ENCODE results near the gene IFNA7. TPM values are rescaled to one million over a fixed set of nuclear protein-coding genes. Genes with fewer than 3 reads are reported as not detected.
"Not testable (repeated sequence)": the region's sequence is repeated elsewhere in the genome, so short reads cannot be mapped to it uniquely, and the experiment has no call there.

Gene IFNA7
- total and polyA plus RNA-seq, 5 donors from 2014 or later, result not detected

GRCh38 chr9:21210311-21210710, 8.3 kb upstream of the IFNA7 start:
- peaks cover 0 to 4% (median 2%) of the 10 kb centered on the region in 4 donors for H3K4me1 Mint-ChIP-seq
- H3K27me3 Mint-ChIP-seq, result peaks cover 25% of the 10 kb centered on the region
- DNase-seq (no peak), ATAC-seq (ENCODE audit: low read depth in 2 of 2) (no peak)
- no peaks in the 10 kb centered on the region for H3K4me1 ChIP-seq (ENCODE audit: control insufficient read depth, insufficient read depth, low read length, poor library complexity, severe bottlenecking)
- H3K4me3 Mint-ChIP-seq, result no peak overlapping the region
- H3K36me3 Mint-ChIP-seq, result no peaks in the 10 kb centered on the region
- H3K27ac Mint-ChIP-seq, result no peak overlapping the region
- no peaks in the 10 kb centered on the region for H3K36me3 ChIP-seq (ENCODE audit: control insufficient read depth, insufficient read depth, low read length)
- no peaks in the 10 kb centered on the region for H3K27me3 ChIP-seq (ENCODE audit: control insufficient read depth, insufficient read depth, low read length)
- no peak overlapping the region for H3K27ac ChIP-seq (ENCODE audit: insufficient read depth, low read length, poor library complexity, severe bottlenecking)
- H3K4me3 ChIP-seq (ENCODE audit: low read depth, low read length), result no peak overlapping the region
- no peaks in the 10 kb centered on the region for H3K9me3 ChIP-seq (ENCODE audit: control insufficient read depth in 2 of 2, low read length in 2 of 2)
- H3K9me3 Mint-ChIP-seq, result no peaks in the 10 kb centered on the region

DNA sequence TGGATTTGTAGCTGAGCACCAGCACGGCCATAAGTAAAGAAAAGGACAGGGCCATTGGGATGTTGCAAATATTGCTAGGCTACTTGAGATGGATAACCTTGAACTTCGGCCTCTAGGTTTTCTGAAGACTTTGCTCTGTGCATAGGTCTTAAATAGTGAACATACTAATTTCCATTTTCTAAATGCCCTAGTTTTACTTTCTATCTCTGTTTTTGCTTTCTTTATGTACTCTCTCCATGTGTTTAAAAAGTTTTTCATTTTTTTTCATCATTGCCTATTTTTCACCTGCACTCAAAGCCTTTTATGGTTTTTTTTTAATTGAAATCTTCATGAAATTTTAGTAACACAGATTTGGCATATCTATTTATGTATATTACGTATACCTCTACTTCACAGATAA, 5.0 kb upstream of the IFNA7 start, which contains the start of gene IFNA10:
Gene IFNA10, minus strand, starts transcription at position 101 of the 400 bp plus-strand sequence. Its CDS starts 46 bp downstream, at position 55.
- not testable (repeated sequence) for H3K36me3 Mint-ChIP-seq; H3K9me3 Mint-ChIP-seq; H3K4me3 Mint-ChIP-seq; DNase-seq; H3K36me3 ChIP-seq (ENCODE audit: control insufficient read depth, insufficient read depth, low read length); H3K4me1 ChIP-seq (ENCODE audit: control insufficient read depth, insufficient read depth, low read length, poor library complexity, severe bottlenecking); H3K9me3 ChIP-seq (ENCODE audit: control insufficient read depth in 2 of 2, low read length in 2 of 2); H3K27ac Mint-ChIP-seq; H3K27ac ChIP-seq (ENCODE audit: insufficient read depth, low read length, poor library complexity, severe bottlenecking); H3K4me3 ChIP-seq (ENCODE audit: low read depth, low read length); H3K4me1 Mint-ChIP-seq; ATAC-seq (ENCODE audit: low read depth in 2 of 2); H3K27me3 ChIP-seq (ENCODE audit: control insufficient read depth, insufficient read depth, low read length)
- H3K27me3 Mint-ChIP-seq, result peaks cover 20% of the 10 kb centered on the region

DNA sequence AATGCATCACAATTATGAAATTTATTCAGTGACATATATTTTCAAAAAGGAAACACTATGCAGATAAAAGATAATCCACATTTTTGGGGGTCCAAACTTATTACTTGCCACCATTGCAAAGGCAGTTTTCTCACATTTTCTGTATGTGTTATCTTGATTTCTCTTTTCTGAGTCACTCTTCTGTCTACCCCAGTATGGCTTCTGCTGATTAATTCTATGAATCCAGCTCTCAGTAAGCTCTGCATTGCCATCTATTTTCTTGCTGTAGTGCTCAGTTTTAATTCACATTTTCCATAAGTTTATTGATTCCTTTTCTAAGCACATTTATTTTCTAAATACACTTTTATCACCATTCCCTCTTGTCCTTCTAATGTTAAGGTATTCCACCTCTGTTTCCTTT, 3.2 kb upstream of the IFNA7 start:
- peaks cover 0 to 3% (median 0%) of the 10 kb centered on the region in 7 donors for H3K9me3 Mint-ChIP-seq

DNA sequence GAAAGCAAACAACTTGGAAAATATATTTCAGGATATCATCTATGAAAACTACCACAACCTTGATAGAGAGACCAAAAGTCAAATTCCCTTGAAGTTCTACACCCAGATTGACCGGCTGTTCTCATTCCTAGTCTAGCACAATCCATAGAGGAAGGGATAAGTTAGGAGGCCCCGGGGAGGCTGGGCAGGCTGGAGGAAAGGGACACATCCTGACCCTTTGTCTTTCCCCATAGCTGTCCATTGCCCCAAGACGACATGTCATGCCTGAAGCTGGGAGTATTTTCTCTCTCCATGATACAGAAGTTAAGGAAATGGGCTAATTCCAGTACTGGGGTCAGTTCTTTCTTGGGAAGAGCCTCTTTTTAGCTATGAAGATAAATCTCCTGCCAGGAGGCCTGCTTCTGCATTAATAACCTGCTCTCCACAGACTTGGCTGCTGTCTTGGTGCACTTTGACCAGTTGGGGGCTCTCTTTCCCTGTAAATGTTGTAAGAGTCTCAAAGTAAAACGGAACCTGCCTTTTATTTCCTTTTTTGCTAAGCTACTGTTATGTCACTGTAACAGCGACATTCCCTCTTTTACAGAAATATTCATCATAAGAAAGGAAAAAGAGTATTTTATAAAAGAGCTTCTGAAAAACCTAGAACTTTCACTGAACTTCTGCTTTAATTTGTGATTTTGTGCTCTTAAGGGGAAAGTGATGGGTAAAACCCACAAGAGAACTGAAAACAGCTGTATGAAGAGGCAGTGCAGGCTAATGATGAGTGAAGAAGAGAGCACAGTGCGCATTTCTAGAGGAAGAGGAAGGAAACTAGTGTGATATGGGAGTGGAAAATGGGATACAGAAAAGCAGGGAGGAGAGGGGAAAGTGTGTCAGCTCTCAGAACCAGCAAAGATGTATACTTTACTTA, 6.9 kb downstream of the IFNA7 start:
- peak overlapping the region in 2 of 3 donors; percentile 15 to 39 for H3K27ac Mint-ChIP-seq
- not testable (repeated sequence) for H3K36me3 ChIP-seq (ENCODE audit: control insufficient read depth, insufficient read depth, low read length); H3K4me3 ChIP-seq (ENCODE audit: low read depth, low read length); H3K27me3 Mint-ChIP-seq; H3K27me3 ChIP-seq (ENCODE audit: control insufficient read depth, insufficient read depth, low read length); H3K27ac ChIP-seq (ENCODE audit: insufficient read depth, low read length, poor library complexity, severe bottlenecking); H3K4me1 Mint-ChIP-seq; H3K4me1 ChIP-seq (ENCODE audit: control insufficient read depth, insufficient read depth, low read length, poor library complexity, severe bottlenecking); H3K36me3 Mint-ChIP-seq; H3K9me3 ChIP-seq (ENCODE audit: control insufficient read depth in 2 of 2, low read length in 2 of 2); H3K9me3 Mint-ChIP-seq
- H3K4me3 Mint-ChIP-seq, result peak overlapping the region in 3 of 4 donors; percentile 5 to 72 (median 27)
- peak; percentile 4 to 39 (median 38) for DNase-seq
- ATAC-seq (ENCODE audit: low read depth in 2 of 2), result peak; percentile 71 to 73

More for the DNA sequence above, 3.2 kb upstream of the IFNA7 start:
- Mint-ChIP-seq H3K4me1 (no peaks in the 10 kb centered on the region), H3K27ac (no peak overlapping the region), H3K27me3 (peaks cover 24% of the 10 kb centered on the region), H3K4me3 (no peak overlapping the region), H3K36me3 (no peaks in the 10 kb centered on the region)
- no peaks in the 10 kb centered on the region for H3K36me3 ChIP-seq (ENCODE audit: control insufficient read depth, insufficient read depth, low read length)
- no peaks in the 10 kb centered on the region for H3K4me1 ChIP-seq (ENCODE audit: control insufficient read depth, insufficient read depth, low read length, poor library complexity, severe bottlenecking)
- H3K9me3 ChIP-seq (ENCODE audit: control insufficient read depth in 2 of 2, low read length in 2 of 2), result no peaks in the 10 kb centered on the region
- H3K4me3 ChIP-seq (ENCODE audit: low read depth, low read length), result no peak overlapping the region
- no peak overlapping the region for H3K27ac ChIP-seq (ENCODE audit: insufficient read depth, low read length, poor library complexity, severe bottlenecking)
- no peak for DNase-seq
- no peak for ATAC-seq (ENCODE audit: low read depth in 2 of 2)
- peaks cover 2% of the 10 kb centered on the region for H3K27me3 ChIP-seq (ENCODE audit: control insufficient read depth, insufficient read depth, low read length)

DNA sequence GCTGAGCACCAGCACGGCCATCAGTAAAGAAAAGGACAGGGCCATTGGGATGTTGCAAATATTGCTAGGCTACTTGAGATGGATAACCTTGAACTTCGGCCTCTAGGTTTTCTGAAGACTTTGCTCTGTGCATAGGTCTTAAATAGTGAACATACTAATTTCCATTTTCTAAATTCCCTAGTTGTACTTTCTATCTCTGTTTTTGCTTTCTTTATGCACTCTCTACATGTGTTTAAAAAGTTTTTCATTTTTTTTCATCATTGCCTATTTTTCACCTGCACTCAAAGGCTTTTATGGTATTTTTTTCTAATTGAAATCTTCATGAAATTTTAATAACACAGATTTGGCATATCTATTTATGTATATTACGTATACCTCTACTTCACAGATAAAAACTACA, 14.5 kb downstream of the IFNA7 start, which contains the start of gene IFNA4:
Gene IFNA4, minus strand, starts transcription at position 101 of the 400 bp plus-strand sequence. Its CDS starts 56 bp downstream, at position 45.
- peaks cover 14% of the 10 kb centered on the region for H3K27me3 Mint-ChIP-seq
- not testable (repeated sequence) for H3K27me3 ChIP-seq (ENCODE audit: control insufficient read depth, insufficient read depth, low read length); H3K4me1 ChIP-seq (ENCODE audit: control insufficient read depth, insufficient read depth, low read length, poor library complexity, severe bottlenecking); H3K27ac ChIP-seq (ENCODE audit: insufficient read depth, low read length, poor library complexity, severe bottlenecking); H3K4me3 ChIP-seq (ENCODE audit: low read depth, low read length); H3K36me3 Mint-ChIP-seq; H3K27ac Mint-ChIP-seq; DNase-seq; H3K4me1 Mint-ChIP-seq; H3K4me3 Mint-ChIP-seq; H3K9me3 Mint-ChIP-seq; H3K9me3 ChIP-seq (ENCODE audit: control insufficient read depth in 2 of 2, low read length in 2 of 2); ATAC-seq (ENCODE audit: low read depth in 2 of 2); H3K36me3 ChIP-seq (ENCODE audit: control insufficient read depth, insufficient read depth, low read length)

GRCh38 chr9:21182810-21183736, 18.9 kb downstream of the IFNA7 start:
- not testable (repeated sequence) for H3K36me3 Mint-ChIP-seq; H3K4me1 ChIP-seq (ENCODE audit: control insufficient read depth, insufficient read depth, low read length, poor library complexity, severe bottlenecking); H3K4me1 Mint-ChIP-seq; H3K4me3 Mint-ChIP-seq; H3K9me3 Mint-ChIP-seq; H3K4me3 ChIP-seq (ENCODE audit: low read depth, low read length); H3K27me3 Mint-ChIP-seq; H3K27ac Mint-ChIP-seq; H3K27me3 ChIP-seq (ENCODE audit: control insufficient read depth, insufficient read depth, low read length); H3K27ac ChIP-seq (ENCODE audit: insufficient read depth, low read length, poor library complexity, severe bottlenecking); H3K36me3 ChIP-seq (ENCODE audit: control insufficient read depth, insufficient read depth, low read length); H3K9me3 ChIP-seq (ENCODE audit: control insufficient read depth in 2 of 2, low read length in 2 of 2)
- DNase-seq (peak in 2 of 3 donors; percentile 5 to 41), ATAC-seq (ENCODE audit: low read depth in 2 of 2) (peak; percentile 59 to 73)

DNA sequence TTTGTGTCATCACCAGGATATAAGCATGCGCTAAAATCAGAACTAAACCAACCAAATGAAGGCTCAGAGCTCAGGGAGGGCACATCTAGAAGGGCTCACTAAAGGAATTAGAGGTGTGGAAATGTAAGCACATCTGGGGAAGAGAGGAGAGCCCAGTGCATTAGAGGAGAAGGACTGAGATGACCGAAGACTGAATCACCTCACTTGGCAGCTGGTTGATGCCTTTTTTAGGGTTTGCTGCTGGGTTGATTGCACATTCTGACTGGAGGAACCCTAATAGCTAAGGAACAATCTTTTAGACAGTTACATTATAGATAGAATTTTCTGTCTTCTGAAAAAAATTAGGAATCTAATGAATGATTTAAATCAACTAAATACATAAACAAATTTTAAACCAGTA, 27.3 kb downstream of the IFNA7 start:
- Histone ChIP-seq H3K36me3 (ENCODE audit: control insufficient read depth, insufficient read depth, low read length) (no peaks in the 10 kb centered on the region), H3K4me3 (ENCODE audit: low read depth, low read length) (no peak overlapping the region), H3K9me3 (ENCODE audit: control insufficient read depth in 2 of 2, low read length in 2 of 2) (no peaks in the 10 kb centered on the region), H3K27me3 (ENCODE audit: control insufficient read depth, insufficient read depth, low read length) (peaks cover 3% of the 10 kb centered on the region), H3K4me1 (ENCODE audit: control insufficient read depth, insufficient read depth, low read length, poor library complexity, severe bottlenecking) (no peaks in the 10 kb centered on the region), H3K27ac (ENCODE audit: insufficient read depth, low read length, poor library complexity, severe bottlenecking) (no peak overlapping the region)
- H3K4me3 Mint-ChIP-seq, result no peak overlapping the region
- H3K36me3 Mint-ChIP-seq, result no peaks in the 10 kb centered on the region
- H3K27ac Mint-ChIP-seq, result no peak overlapping the region
- H3K27me3 Mint-ChIP-seq, result peaks cover 6% of the 10 kb centered on the region
- DNase-seq (no peak), ATAC-seq (ENCODE audit: low read depth in 2 of 2) (no peak)
- peaks cover 0 to 1% (median 0%) of the 10 kb centered on the region in 7 donors for H3K9me3 Mint-ChIP-seq
- H3K4me1 Mint-ChIP-seq, result no peaks in the 10 kb centered on the region

Data from CD4-positive, CD25-positive, alpha-beta regulatory T cell (primary cell).